Lung (tissue), 12 donors: ENCODE measurements around the gene OR52I1. TPM values are rescaled to one million over a fixed set of nuclear protein-coding genes. Genes with fewer than 3 reads are reported as not detected.

ENCODE experiments used
- ATAC-seq: fragments of 200-7000 bp; cut with Tn5 transposase; one replicate; pipeline ENCODE4 v1.9.1; 2020; ENCODE audit warnings: moderate number of reproducible peaks; ENCODE audit not compliant: insufficient read depth, low FRiP score
- DNase-seq, 3 donors: peaks; one replicate each; pipeline ENCODE4 v3.0.0-alpha.2; 2013 to 2017
- H3K27ac ChIP-seq, 2 donors: one replicate each; pipeline ENCODE4 v1.5.1; 2013; ENCODE audit warnings: mild to moderate bottlenecking in 2 of 2, moderate library complexity in 2 of 2, control low read depth in 1 of 2, inconsistent platforms in 1 of 2, low read depth in 1 of 2, low read length in 1 of 2
- H3K27me3 ChIP-seq, 3 donors: one replicate each; pipeline ENCODE4 v1.5.1; 2013; ENCODE audit warnings: low read length in 2 of 3; ENCODE audit not compliant: control insufficient read depth in 3 of 3, insufficient read depth in 3 of 3
- H3K36me3 ChIP-seq, 4 donors: one replicate each; pipeline ENCODE4 v1.5.1; 2013; ENCODE audit warnings: low read length in 4 of 4, mild to moderate bottlenecking in 1 of 4, moderate library complexity in 1 of 4; ENCODE audit not compliant: control insufficient read depth in 4 of 4, insufficient read depth in 4 of 4
- H3K4me1 ChIP-seq, 5 donors: one replicate each; pipeline ENCODE4 v1.5.1; 2013; ENCODE audit warnings: low read length in 5 of 5, mild to moderate bottlenecking in 2 of 5, moderate library complexity in 1 of 5; ENCODE audit not compliant: control insufficient read depth in 5 of 5, insufficient read depth in 5 of 5
- H3K4me3 ChIP-seq: one replicate; pipeline ENCODE4 v1.5.1; 2013; ENCODE audit warnings: mild to moderate bottlenecking, control low read depth, moderate library complexity
- H3K9ac ChIP-seq, 2 donors: one replicate each; pipeline ENCODE4 v1.5.1; 2013; ENCODE audit warnings: low read length in 2 of 2, control low read depth in 1 of 2; ENCODE audit not compliant: insufficient read depth in 1 of 2
- H3K9me3 ChIP-seq, 4 donors: one replicate each; pipeline ENCODE4 v1.5.1; 2013; ENCODE audit warnings: low read length in 3 of 4, mild to moderate bottlenecking in 1 of 4, moderate library complexity in 1 of 4; ENCODE audit not compliant: control insufficient read depth in 4 of 4, insufficient read depth in 3 of 4
- WGBS, 2 donors: extraction: QIAGEN DNeasy Blood & Tissue Kit; methylation state at CpG; one replicate each; pipeline ENCODE4 v1.1.7; 2013; 5-methylcytosine and 5-hydroxymethylcytosine counted together
- polyA plus RNA-seq, 2 donors: library from polyadenylated mRNA; stranded (reverse); fragments of 200-250 nt; gene quantifications; one replicate each; pipeline ENCODE4 v1.2.1, GENCODE V29; 2013
- total RNA-seq, 2 donors: library from RNA; depleted of rRNA in 1 of 2; stranded (reverse); fragments of >200 nt in 1 of 2; gene quantifications; one replicate each; pipeline ENCODE4 v1.2.1, GENCODE V29; 2014 to 2021
- TF ChIP-seq, protein P1 (sequence below): IDR thresholded peaks from 2 replicates; pipeline ENCODE4 v1.5.1; 2012; ENCODE audit warnings: mild to moderate bottlenecking; ENCODE audit errors: control extremely low read depth, extremely low read depth
- donor health status: control.
- donor health status: control.
- donor health status: Bipolar disorder and iron deficiency.
- donor health status: healthy.
- donor health status: DM: yes; HTN: yes; CAD: no.

The OR52I1 gene
- total and polyA plus RNA-seq, 4 donors: not detected

DNA sequence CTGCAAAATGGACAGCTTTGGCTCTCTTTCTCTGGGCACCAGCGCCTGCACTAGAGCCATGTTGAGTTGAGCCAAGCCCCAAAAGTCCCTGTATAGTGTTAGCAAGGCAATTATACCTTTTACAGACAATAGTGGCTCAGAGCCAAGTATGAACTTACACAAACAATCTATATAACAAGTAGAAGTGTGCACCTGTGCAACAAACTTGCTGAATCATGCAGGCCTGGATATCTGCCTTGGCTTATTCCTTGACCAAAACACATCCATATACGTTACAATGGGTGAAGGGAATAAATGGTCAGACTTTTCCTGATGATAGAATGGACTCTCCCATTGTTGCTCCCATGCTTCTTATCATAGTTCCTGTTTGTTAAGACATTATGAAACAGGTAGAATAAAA is 16.1 kb upstream of the OR52I1 start:
- 68 to 73% methylated on average over 2 of the region's 2 CpGs for WGBS, 2 donors
- no peak overlapping the region for H3K27ac ChIP-seq
- no peak for ATAC-seq

DNA sequence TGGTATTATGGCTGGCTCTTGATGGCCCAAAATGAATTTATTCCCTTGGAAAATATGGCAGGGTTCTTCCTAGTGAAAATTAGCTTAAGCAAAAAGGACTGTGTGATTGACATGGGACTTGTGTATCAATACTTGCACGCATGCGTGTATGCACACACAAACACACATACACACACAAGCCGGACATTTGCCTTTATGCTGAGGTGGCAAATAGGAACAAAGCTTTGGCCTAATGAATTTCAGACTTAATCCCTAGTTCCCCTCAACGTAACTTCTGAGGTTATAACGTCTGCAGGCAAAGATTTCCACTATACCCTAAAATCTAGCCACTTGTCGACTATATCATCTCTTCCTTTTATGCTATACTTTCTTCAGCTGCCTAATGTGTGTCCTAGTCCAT is 15.2 kb upstream of the OR52I1 start:
- ATAC-seq: no peak
- H3K9ac ChIP-seq: no peak overlapping the region
- TF ChIP-seq, protein P1, sequence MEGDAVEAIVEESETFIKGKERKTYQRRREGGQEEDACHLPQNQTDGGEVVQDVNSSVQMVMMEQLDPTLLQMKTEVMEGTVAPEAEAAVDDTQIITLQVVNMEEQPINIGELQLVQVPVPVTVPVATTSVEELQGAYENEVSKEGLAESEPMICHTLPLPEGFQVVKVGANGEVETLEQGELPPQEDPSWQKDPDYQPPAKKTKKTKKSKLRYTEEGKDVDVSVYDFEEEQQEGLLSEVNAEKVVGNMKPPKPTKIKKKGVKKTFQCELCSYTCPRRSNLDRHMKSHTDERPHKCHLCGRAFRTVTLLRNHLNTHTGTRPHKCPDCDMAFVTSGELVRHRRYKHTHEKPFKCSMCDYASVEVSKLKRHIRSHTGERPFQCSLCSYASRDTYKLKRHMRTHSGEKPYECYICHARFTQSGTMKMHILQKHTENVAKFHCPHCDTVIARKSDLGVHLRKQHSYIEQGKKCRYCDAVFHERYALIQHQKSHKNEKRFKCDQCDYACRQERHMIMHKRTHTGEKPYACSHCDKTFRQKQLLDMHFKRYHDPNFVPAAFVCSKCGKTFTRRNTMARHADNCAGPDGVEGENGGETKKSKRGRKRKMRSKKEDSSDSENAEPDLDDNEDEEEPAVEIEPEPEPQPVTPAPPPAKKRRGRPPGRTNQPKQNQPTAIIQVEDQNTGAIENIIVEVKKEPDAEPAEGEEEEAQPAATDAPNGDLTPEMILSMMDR: no peak
- H3K9me3 ChIP-seq: no peaks in the 10 kb centered on the region
- no peak overlapping the region for H3K4me3 ChIP-seq
- WGBS, 2 donors: 89 to 90% methylated on average over 6 of the region's 6 CpGs
- H3K36me3 ChIP-seq: no peaks in the 10 kb centered on the region
- no peaks in the 10 kb centered on the region for H3K4me1 ChIP-seq
- peaks cover 0 to 4% (median 0%) of the 10 kb centered on the region in 3 donors for H3K27me3 ChIP-seq
- H3K27ac ChIP-seq: no peak overlapping the region
- no peak for DNase-seq

More for the DNA sequence above, 16.1 kb upstream of the OR52I1 start:
- DNase-seq: no peak
- Histone ChIP-seq H3K9ac (no peak overlapping the region), H3K4me3 (no peak overlapping the region), H3K9me3 (no peaks in the 10 kb centered on the region), H3K27me3 (peaks cover 0 to 4% (median 0%) of the 10 kb centered on the region in 3 donors), H3K4me1 (no peaks in the 10 kb centered on the region), H3K36me3 (no peaks in the 10 kb centered on the region)
- TF ChIP-seq, protein P1: no peak

DNA sequence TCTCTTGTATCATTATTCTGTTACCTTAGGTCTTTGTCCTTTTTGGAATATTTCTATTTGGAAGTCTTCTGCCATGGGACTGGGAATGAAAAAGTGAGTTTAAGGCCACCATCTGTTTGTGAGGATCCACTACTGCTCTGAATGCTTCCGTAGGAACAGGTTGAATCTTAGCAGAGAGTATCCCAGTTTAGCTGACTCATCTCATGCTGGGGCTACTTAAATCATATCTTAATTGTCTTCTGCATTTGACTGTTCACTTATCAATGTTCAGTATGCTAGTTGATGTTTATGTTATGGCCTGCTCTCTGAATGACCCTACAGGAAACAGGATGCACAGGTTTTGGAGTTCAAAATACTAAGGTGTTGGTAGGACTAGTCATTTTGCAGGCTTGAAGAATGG is 13.7 kb upstream of the OR52I1 start:
- TF ChIP-seq, protein P1: no peak
- WGBS, 2 donors: 68 to 90% methylated on average over 1 of the region's 1 CpG
- Histone ChIP-seq H3K27me3 (peaks cover 0 to 4% (median 2%) of the 10 kb centered on the region in 3 donors), H3K9ac (no peak overlapping the region), H3K4me1 (no peaks in the 10 kb centered on the region), H3K9me3 (no peaks in the 10 kb centered on the region), H3K4me3 (no peak overlapping the region), H3K27ac (no peak overlapping the region), H3K36me3 (no peaks in the 10 kb centered on the region)
- DNase-seq (no peak), ATAC-seq (no peak)

DNA sequence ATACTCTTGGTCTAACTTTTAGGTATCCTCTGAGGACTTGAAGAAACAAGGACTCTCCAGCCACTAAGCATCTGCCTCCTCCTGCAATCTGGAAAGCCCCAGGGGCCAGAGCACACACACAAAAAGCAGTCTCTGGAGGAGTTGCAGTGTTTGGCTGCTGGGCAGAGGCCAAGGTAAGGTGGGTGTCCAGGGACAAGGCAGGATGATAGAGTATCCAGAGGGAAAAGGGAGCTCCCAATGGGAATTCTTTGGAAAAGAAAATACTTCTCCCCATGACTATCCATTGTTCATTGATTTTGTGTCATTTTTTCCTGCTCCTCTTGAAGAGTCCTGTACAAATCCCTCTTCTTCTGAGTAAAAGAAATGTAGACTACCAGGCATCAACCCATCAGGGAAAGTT is 12.4 kb upstream of the OR52I1 start, which contains the start of gene OR52I2:
Gene OR52I2, plus strand, starts transcription at position 301 of the 400 bp plus-strand sequence.
- no peak within 1 kb of the TSS for H3K9ac ChIP-seq
- H3K27ac ChIP-seq: no peak within 1 kb of the TSS
- TF ChIP-seq, protein P1: no peak
- H3K36me3 ChIP-seq: no peaks in the 10 kb centered on the region
- no peaks in the 10 kb centered on the region for H3K9me3 ChIP-seq
- peaks cover 0 to 4% (median 2%) of the 10 kb centered on the region in 3 donors for H3K27me3 ChIP-seq
- H3K4me1 ChIP-seq: no peaks in the 10 kb centered on the region
- H3K4me3 ChIP-seq: no peak within 1 kb of the TSS
- no peak for ATAC-seq
- DNase-seq: no peak
